IPS-11a (cell line): Measurements from ENCODE around the gene CDH16.
"Not testable (repeated sequence)": the region's sequence is repeated elsewhere in the genome, so short reads cannot be mapped to it uniquely, and the experiment has no call there.

Experiments used
- H3K4me3 ChIP-seq: one replicate; pipeline ENCODE4 v1.5.1; 2013; ENCODE audit warnings: low read depth, low read length, control low read depth

The CDH16 gene, protein sequence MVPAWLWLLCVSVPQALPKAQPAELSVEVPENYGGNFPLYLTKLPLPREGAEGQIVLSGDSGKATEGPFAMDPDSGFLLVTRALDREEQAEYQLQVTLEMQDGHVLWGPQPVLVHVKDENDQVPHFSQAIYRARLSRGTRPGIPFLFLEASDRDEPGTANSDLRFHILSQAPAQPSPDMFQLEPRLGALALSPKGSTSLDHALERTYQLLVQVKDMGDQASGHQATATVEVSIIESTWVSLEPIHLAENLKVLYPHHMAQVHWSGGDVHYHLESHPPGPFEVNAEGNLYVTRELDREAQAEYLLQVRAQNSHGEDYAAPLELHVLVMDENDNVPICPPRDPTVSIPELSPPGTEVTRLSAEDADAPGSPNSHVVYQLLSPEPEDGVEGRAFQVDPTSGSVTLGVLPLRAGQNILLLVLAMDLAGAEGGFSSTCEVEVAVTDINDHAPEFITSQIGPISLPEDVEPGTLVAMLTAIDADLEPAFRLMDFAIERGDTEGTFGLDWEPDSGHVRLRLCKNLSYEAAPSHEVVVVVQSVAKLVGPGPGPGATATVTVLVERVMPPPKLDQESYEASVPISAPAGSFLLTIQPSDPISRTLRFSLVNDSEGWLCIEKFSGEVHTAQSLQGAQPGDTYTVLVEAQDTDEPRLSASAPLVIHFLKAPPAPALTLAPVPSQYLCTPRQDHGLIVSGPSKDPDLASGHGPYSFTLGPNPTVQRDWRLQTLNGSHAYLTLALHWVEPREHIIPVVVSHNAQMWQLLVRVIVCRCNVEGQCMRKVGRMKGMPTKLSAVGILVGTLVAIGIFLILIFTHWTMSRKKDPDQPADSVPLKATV

DNA sequence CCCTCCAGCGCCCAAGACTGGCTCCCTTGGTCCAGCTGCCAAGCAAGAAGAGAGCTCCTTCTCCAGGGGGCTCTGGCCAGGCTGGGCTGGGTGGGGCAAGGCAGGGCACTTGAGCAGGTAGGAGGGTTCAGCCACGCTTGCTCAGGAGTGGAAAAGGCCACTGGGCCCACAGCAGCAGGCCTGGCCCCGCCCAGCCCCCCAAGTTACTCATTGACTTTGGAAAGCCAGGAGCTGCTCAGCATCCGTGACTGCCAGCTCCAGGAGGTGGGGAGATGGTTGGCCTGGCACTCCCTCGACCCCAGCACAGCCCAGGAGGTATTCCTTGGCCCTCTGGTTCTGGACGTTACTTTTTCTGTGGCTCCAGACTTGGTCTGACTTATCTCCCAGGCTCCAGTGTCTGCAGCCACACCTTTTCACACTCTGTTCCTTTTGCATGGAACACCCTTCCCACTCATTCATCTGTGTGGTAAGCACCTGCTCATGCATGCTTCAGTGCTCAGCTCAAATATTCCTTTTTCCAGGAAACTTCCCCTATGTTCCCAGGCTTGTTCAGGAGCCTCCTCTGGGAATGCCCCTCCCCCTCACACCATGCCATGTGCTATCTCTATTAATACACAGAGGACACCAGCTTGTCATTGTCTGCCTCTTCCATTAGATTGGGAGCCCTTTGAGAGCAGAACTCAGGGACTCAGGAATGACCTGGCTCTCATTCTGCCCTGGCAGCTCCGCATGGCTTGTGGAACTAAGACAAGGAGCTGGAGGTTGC lies at the start of gene CDH16:
Gene CDH16 (minus strand): TSS at position 83 of the 766 bp plus-strand sequence. CDS start 820 bp downstream, outside the sequence.
- H3K4me3 ChIP-seq = no peak within 1 kb of the TSS

DNA sequence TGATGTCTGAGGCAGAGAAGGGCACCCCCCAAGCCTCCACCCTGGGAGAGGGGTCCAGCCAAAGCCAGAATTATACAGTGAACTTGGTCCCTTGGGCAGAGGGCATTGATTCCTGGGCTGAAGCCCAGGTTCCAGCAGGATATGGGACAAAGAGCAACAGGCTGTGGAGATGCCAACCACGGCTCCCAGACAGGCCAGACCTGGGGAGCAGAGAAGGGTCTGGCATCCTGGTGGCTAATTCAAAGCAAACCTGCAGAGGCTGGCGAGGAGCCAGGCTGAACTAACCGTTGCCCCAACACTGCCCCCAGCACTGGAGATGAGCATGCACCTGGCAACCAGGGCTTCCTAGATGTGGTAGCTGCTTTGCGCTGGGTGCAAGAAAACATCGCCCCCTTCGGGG lies 45.4 kb upstream of the CDH16 start:
- no peak overlapping the region for H3K4me3 ChIP-seq

DNA sequence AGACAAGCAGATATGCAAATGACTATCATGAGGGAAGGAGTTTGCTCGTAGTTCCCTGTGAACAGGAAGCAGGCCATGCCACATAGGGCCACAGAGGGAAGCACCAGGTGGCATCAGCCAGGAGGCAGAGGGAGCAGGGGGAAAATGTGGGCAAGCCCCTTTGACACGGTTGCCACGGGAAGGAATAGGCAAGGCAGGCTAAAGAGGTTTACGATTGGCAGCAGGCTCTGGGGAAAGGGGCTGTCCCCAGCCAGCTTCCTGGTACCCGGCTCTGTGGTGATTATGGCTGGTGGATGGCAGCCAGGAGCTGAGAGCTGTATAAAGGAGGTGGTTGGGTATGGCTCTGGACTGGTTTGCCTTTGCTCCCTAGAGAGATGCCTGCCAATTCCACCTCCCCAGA lies 43.2 kb upstream of the CDH16 start:
- H3K4me3 ChIP-seq = no peak overlapping the region

DNA sequence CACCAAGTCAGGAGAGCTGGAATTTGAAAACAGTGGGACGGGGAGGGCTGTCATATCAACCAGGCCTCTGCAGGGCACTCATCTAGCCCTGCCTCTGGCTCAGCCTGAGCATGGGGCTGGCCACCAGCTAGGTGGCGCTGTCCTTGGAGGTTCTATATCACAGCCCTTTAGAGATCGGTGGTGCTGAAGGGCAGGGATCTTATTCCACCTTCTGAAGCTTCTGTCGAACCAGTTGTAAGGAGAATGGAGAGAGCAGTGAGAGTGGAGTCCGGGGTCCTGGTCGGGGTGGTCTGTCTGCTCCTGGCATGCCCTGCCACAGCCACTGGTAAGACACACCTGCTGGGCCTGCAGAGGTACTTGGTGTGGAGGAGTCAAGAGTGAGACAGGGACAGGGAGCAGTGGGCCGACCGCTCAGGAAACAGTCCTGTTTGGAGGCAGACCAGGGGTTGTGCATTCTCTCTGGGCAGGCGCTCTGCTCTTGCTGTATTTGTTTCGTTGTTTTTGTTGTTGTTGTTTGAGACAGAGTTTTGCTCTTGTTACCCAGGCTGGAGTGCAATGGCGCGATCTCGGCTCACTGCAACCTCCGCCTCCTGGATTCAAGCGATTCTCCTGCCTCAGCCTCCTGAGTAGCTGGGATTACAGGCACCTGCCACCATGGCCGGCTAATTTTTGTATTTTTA lies 42.5 kb upstream of the CDH16 start, which contains the start of gene CES3:
Gene CES3 (plus strand): TSS at position 202 of the 680 bp plus-strand sequence. CDS start 42 bp downstream, at position 244.
- H3K4me3 ChIP-seq = no peak within 1 kb of the TSS

DNA sequence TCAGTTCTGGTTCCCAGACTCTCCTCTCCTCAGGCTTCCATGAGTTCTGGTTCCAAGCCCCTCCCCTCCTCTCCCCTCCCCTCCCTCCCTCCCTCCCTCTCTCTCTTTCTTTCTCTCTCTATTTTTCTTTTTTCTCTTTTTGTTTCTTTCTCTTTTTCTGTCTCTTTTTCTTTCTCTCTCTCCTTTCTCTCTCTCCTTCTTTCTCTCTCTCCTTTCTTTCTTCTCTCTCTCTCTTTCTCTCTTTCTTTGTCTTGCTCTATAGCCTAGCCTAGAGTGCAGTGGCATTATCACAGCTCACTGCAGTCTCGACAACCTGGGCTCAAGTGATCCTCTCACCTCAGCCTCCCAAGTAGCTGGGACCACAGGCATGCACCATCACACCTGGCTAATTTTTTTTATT lies 41.6 kb upstream of the CDH16 start:
- H3K4me3 ChIP-seq = no peak overlapping the region

DNA sequence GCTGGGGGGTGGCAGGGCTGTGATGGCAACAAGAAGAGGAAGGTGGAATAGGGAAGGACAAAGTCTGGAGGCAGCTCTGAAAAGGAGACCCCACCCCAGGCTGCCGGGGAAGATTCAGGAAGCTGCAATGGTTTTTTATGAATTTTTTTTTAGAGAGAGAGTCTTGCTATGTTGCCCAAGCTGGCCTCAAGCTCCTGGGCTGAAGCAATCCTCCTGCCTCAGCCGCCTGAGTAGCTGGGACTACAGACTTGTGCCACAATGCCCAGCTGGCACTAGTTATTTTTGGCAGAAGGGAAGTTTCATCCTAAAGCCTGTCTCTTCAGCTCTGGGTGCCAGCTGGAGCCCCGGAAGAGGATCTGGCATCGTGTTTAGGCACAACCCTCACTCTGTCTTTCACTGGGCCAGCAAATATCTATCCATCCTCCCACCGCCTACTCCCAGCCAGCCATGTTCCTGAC lies 41.0 kb upstream of the CDH16 start:
- H3K4me3 ChIP-seq = no peak overlapping the region

DNA sequence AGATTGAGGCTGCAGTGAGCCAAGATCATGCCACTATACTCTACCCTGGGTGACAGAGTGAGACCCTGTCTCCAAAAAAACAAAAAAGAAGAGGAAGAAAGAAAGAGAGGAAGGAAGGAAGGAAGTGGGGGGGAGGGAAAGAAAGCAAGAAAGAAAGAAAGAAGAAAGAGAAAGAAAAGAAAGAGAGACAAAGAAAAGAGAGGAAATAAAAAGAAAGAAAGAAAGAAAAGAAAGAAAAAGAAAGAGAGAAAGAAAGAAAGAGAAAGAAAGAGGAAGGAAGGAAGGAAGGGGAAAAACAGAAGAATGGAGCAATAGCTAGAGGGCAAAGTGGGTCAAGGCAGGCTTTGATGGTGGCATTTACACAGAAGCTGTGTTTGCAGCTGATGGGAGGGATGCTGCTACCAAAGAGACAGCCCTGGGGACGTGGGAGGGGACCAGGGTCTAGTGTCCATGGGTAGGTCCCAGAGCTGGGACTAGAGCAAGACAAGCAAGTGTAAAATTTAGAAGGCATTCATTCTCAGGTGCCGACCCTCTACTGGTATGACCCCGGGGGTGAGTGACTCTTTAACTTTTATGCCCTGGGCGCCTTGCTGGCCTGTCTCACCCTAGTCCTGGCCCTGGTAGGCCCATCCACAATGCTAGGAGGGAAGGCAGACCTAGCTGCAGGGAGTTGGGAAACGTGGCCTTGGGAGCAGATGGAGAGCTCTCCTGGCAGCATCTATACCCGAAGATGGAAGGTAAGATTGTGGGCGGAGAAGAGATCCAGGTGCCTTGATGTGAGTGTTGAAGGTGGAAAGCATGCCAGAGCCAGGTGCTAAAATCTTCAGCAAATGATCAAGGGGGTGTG lies 40.4 kb upstream of the CDH16 start:
- H3K4me3 ChIP-seq = no peak overlapping the region

DNA sequence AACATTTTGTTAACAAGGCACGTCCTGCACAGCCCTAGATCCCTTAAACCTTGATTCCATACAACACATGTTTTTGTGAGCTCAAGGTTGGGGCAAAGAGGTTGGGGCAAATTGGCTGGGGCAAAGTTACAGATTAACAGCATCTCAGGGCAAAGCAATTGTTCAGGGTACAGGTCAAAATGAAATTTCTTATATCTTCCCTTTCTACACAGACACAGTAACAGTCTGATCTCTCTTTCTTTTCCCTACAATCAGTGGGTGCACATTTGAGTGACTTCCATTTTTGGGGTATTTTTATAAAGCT lies 37.4 kb upstream of the CDH16 start:
- H3K4me3 ChIP-seq = not testable (repeated sequence)

DNA sequence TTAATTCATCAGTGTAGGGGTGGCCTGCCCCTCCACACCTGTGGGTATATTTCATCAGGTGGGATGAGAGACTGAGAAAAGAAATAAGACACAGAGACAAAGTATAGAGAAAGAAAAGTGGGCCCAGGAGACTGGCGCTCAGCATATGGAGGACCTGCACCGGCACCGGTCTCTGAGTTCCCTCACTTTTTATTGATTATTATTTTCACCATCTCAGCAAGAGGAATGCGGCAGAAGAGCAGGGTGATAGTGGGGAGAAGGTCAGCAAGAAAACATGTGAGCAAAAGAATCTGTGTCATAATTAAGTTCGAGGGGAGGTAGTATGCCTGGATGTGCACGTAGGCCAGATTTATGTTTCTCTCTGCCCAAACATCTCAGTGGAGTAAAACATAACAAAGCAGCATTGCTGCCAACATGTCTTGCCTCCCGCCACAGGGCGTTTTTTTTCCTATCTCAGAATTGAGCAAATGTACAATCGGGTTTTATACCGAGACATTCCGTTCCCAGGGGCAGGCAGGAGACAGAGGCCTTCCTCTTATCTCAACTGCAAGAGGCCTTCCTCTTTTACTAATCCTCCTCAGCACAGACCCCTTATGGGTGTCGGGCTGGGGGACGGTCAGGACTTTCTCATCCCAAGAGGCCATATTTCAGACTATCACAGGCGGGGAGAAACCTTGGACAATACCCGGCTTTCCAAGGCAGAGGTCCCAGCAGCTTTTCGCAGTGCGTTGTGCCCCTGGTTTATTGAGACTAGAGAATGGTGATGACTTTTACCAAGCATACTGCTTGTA lies 36.9 kb upstream of the CDH16 start:
- H3K4me3 ChIP-seq = not testable (repeated sequence)

DNA sequence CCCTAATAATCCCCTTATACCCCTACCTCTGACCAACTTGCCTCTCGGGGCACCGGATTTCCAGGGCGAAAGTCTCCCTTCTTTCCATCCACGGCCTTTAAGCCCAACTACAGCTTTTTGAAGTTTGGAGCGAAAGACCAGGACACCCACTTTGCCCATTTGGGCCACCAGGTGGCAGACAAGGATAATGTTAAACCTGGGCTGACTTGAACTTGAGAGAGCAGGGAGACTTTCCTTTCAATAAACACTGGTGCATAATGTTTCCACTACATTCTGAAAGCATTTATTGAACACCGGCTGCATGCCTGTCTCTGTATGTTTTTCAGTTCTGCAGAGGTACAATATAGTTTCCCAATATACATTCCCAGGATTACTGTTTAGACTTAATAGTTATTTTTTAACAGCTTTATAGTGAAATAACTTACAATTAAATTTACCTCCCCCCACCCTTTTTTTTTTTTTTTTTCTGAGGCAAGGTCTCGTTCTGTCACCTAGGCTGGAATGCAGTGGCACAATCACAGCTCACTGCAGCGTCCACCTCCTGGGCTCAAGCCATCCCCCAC lies 35.5 kb upstream of the CDH16 start:
- no peak overlapping the region for H3K4me3 ChIP-seq

DNA sequence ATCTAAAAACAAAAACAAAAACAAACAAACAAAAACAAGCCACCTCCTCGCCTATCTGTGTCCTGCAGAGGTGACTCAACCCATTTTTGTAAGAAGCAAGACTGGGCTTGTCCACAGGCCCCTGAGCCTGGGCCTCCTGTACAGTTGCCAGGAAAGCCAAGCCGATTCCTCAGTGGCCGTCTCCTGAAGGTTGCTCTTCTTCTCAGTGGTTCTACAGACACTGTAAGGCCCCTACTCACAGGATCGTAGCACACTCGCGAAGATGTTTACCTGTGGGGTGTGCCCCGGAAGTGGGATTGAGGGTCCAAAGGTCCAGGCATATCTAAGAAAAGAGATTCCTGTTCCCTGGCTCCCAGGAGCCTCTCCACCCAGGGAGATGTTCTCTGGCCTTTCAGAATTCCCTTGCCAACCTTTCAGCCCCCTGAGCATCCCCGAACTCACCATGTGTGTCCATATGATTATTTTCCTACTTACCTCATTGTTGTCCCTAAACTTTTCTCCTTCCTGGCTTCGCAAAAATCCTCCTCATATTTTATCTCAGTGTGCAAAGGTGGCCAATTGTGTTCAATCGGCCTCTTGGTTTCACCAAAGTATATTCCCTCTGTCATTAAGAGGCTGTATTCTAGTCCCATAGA lies 34.9 kb upstream of the CDH16 start:
- H3K4me3 ChIP-seq = no peak overlapping the region

DNA sequence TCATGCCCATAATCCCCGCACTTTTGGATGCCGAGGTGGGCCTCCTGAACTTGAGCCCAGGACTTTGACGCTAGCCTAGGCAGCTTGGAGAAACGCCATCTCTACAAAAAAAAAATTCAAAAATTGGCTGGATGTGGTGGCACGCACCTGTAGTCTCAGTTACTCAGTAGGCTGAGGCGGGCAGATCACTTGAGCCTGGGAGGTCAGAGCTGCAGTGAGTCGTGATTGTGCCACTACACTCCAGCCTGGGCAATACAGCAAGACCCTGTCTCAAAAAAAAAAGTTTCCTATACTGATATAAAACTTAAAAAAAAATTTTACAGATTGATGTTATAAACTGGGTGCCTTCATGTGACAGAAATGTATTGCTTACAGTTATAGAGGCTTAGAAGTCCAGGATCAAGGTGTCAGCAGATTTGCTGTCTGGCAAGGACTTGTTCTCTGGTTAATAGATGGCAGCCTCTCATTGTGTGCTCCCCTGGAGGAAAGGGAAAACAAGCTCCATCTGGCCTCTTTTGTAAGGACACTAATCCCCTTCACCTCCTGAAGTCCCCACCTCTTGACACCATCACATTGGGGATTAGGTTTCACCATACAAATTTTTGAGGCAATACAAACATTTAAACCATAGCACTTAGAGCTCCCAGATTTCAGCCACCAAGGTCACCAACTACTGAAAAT lies 33.9 kb upstream of the CDH16 start:
- H3K4me3 ChIP-seq = no peak overlapping the region

DNA sequence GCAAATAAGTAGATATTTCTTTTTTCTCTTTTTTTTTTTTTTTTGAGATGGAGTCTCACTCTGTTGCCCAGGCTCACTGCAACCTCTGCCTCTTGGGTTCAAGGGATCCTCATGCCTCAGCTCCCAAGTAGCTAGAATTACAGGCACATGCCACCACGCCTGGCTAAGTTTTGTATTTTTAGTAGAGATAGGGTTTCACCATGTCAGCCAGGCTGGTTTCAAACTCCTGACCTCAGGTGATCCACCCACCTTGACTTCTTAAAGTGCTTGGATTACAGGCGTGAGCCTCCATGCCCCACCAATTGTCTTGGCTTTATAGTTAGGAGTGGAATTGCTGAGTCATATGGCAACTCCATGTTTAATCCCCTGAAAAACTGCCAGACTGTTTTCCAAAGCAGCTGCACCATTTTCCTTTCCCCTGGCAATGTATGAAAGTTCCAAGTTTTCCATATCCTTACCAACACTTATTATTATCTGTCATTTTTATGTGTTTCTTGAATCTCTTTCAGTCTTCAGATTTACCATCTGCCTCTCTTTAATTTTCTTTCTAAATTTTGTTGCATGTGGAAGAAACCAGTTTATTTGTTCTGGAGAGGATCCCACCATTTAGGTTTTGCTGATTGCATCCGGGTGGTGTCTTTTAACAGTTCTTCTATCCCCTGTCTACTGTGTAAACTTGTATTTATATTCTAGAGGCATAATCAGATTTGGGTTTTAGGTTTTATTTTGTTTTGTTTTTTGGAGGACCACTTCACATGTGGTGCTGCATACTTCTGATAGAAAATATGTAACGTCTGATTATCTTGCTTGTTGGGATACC lies 32.5 kb upstream of the CDH16 start:
- H3K4me3 ChIP-seq = no peak overlapping the region

DNA sequence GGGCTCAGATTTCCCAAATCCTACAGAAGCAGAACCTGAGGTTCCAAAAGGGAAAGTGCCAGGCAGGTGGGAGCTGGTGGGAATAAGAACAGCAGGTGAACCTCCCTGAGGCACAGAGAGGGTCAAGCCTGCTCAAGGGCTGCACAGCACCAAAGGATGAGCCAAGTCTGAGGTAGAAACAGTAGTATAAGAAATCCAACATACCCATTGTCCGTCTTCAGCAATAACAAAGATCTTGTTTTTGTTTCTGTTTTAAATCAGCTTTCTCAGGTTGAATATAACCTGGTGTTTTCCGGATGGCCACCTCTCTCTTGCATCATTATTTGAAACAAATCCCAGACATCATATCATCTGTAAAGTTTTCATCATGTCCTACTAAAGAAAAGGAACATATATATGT lies 31.8 kb upstream of the CDH16 start:
- no peak overlapping the region for H3K4me3 ChIP-seq

DNA sequence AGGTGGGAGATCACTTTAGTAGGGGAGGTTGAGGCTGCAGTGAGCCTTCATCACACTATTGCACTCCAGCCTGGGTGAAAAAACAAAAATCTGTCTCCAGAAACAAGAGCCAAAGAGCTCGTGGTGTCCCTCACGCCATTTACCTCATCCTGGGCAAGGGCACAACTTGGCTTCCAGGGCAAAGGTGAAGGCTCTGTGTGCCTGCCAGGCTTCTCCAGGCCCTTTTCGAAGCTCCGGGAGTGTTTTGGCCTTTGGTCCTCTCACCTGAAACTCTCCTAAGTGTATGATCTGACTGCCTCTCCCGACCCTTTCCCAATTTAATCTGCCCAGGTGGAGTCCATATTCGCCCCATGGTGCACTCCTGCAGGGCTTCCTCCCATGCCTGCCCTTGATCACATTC lies 30.8 kb upstream of the CDH16 start:
- H3K4me3 ChIP-seq = no peak overlapping the region

DNA sequence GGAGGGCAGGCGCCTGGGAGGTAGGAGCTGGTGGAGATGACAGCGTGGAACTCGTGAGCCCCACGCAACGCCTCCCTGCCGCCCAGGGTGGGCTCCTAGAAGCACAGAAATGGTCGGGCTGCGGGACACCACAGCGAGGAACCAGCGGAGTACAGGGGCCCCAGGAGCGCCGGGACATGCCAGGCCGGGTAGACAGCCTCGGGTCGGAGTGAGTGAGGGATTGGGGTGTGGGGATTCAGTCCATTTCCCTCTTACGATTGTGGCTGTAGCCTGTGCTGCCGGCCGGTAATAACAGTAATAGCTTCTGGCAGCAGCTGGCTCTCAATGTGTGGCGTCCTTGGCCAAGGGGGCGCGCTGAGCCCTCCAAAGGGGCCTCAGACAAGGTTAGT lies 30.1 kb upstream of the CDH16 start:
- no peak overlapping the region for H3K4me3 ChIP-seq
